ENCODE results near the gene ZBTB7A. TPM values are rescaled to one million over a fixed set of nuclear protein-coding genes. Genes with fewer than 3 reads are reported as not detected.

The ZBTB7A gene
- total RNA-seq, 2 donors from 2014 or later: 110 to 123 TPM

GRCh38 chr19:4069331-4069959, 2.7 kb upstream of the ZBTB7A start:
- no peak overlapping the region for H3K4me3 ChIP-seq
- no peaks in the 10 kb centered on the region for H3K9me3 ChIP-seq
- no peaks in the 10 kb centered on the region for H3K27me3 ChIP-seq
- no peak overlapping the region for H3K9ac ChIP-seq (ENCODE audit: low read depth in 2 of 2, low read length in 2 of 2)
- no peaks in the 10 kb centered on the region for H3K4me1 ChIP-seq
- peak; percentile 54 for DNase-seq
- TF ChIP-seq CTCF (IDR thresholded peaks at IDR 0.05): no peak
- no peaks in the 10 kb centered on the region for H3K36me3 ChIP-seq
- no peak overlapping the region for H3K27ac ChIP-seq
- intact Hi-C loops (cut with DNase I): no loop called here

DNA sequence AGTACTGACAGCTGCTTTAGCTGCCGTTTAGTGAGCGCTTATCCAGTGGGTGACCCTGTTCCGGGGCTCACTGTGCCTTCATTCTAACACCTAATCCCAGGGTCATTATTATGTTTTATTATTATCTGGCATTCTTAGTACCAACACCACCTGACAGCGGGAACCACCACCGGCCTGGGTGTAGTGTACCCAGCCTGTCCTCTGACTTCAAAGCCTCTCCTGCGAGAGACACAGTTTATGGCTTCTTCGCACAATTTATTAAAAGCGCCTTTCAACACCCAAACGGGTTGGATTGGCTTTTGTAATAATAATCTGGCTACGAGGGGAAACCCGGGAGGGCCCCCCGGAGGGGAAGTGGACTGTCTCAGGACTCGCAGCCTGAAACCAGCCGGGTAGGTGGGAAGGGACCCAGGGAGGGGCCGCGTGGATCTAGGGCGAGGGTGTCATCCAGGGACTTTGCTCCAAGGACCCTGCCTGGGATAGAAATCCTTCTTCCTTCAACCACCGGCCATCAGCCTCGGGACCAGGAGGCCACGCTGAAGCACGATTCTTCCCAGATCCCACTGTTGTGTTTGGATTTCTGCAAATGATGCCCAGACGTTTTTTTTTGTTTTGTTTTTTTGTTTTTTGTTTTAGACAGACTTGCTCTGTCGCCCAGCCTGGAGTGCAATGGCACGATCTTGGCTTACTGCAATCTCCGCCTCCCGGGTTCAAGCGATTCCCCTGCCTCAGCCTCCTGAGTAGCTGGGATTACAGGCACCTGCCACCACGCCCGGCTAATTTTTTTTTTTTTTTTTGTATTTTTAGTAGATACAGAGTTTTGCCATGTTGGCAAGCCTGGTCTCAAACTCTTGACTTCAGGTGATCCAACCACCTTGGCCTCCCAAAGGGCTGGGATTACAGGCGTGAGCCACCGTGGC, 1.6 kb upstream of the ZBTB7A start:
- peak; percentile 81 for DNase-seq
- no peak for TF ChIP-seq CTCF (IDR thresholded peaks at IDR 0.05)
- H3K36me3 ChIP-seq: no peaks in the 10 kb centered on the region
- intact Hi-C loops (cut with DNase I): no loop called here
- H3K9me3 ChIP-seq: no peaks in the 10 kb centered on the region
- H3K9ac ChIP-seq (ENCODE audit: low read depth in 2 of 2, low read length in 2 of 2): peak overlapping the region; percentile 88 to 93
- no peaks in the 10 kb centered on the region for H3K27me3 ChIP-seq
- H3K4me1 ChIP-seq: peaks cover 2% of the 10 kb centered on the region
- peak overlapping the region; percentile 96 for H3K27ac ChIP-seq
- H3K4me3 ChIP-seq: peak overlapping the region; percentile 81

DNA sequence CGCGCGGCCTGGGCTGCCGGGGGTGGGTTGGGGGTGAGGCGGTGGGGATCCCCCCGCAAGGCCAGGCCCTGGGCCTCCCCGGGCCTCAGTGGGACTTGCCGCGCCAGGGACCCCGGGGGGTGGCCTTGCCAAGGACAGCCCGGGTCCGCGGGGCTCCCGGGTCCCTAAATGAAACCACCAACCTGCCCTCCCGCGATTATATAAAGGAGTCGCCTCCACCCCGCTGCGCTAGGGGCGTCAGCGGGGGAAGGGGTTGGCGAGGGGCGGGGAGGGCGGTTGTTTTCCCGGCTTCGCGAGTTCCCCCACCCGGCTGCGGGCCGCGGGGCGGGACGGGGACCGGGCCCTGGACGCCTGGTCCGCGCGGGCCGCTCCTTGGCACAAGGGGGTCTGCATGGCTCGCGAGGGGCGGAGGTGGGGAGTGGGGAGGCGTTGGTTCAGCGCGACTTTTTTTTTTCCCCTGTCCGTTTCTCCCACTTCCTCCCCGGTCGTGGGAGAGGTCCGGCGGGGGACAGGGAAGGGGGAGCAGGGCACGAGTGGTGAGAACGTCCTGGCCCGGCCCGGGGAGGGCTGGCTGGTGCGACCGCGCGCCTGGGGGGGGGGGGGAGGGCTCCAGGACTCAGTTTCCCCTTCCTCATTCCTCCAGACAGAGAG, 822 bp upstream of the ZBTB7A start:
- intact Hi-C loops (cut with DNase I): no loop called here
- peaks cover 10% of the 10 kb centered on the region for H3K4me1 ChIP-seq
- no peaks in the 10 kb centered on the region for H3K9me3 ChIP-seq
- no peaks in the 10 kb centered on the region for H3K36me3 ChIP-seq
- H3K9ac ChIP-seq (ENCODE audit: low read depth in 2 of 2, low read length in 2 of 2): peak overlapping the region; percentile 88 to 93
- no peak for TF ChIP-seq CTCF (IDR thresholded peaks at IDR 0.05)
- peak; percentile 54 for DNase-seq
- peak overlapping the region; percentile 81 for H3K4me3 ChIP-seq
- H3K27ac ChIP-seq: peak overlapping the region; percentile 96
- H3K27me3 ChIP-seq: no peaks in the 10 kb centered on the region

DNA sequence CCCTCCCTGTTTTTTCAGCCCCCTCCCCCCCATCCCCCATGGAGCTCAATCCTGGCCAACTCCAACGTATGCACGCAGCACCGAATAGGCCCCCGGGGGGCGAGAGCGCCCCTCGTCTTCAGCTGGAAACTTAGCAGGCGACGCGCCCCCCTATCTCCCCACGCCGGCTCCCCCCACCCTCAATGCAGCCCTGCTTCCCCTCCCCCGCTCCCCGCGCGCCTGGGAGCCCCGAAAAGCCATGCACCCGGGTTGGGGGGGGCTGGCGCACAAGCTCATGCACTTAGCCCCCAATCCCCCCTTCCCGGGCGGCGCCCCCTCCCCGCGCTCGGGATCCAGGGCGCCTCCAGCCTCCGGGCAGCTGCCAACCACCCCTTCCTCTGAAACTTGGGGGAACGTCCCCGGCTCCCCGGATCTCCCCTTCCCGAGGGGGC, 508 bp downstream of the ZBTB7A start:
- H3K27ac ChIP-seq: peak overlapping the region; percentile 96
- TF ChIP-seq CTCF (IDR thresholded peaks at IDR 0.05): no peak
- intact Hi-C loops (cut with DNase I): no loop called here
- peak overlapping the region; percentile 77 to 95 for H3K9ac ChIP-seq (ENCODE audit: low read depth in 2 of 2, low read length in 2 of 2)
- peak overlapping the region; percentile 81 for H3K4me3 ChIP-seq
- DNase-seq: peak; percentile 71
- no peaks in the 10 kb centered on the region for H3K9me3 ChIP-seq
- H3K36me3 ChIP-seq: no peaks in the 10 kb centered on the region
- no peaks in the 10 kb centered on the region for H3K27me3 ChIP-seq
- H3K4me1 ChIP-seq: peaks cover 23% of the 10 kb centered on the region

DNA sequence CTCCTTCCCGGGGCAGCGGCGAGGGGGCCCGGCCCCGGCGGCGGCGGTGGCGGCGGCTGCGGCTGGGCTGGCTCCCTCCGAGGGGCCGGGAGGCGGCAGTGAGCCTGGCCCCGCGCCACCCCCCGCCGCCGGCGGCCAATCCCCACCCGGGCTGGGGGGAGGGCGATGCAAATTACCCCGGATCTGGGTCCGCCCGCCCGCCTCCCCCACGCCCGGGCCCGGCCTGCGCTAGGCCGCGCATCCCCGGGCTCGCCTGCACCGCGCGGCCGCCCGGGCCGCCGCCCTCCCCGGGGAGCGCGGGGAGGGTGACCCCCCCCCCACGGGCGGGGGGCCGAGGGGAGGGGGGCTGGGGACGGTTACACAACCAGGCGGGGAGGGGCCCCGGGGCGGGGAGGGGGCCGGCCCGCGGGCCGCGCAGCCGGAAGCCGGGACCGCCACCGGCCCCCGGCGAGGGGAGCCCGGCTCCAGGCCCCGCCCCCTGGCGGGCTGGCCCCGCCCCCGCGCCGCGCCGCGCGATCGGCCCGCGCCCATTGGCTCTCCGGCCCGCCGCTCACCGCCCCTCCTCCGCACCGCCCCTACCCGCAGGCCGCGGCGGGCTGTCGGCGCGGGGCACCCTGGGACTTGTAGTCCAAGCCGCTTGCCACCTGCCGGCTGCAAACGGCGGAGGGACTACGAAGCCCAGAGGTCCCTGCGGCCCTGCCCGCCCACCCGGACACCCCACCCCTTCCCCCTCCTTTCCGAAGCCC, 1.1 kb downstream of the ZBTB7A start:
- Histone ChIP-seq H3K4me3 (peak overlapping the region; percentile 81), H3K27me3 (no peaks in the 10 kb centered on the region), H3K36me3 (no peaks in the 10 kb centered on the region), H3K9ac (ENCODE audit: low read depth in 2 of 2, low read length in 2 of 2) (peak overlapping the region in 1 of 2 donors; percentile 95), H3K4me1 (peaks cover 29% of the 10 kb centered on the region), H3K27ac (peak overlapping the region; percentile 96), H3K9me3 (no peaks in the 10 kb centered on the region)
- no peak for TF ChIP-seq CTCF (IDR thresholded peaks at IDR 0.05)
- intact Hi-C loops (cut with DNase I): no loop called here
- DNase-seq: peak; percentile 94
